HPDE6-E6E7 (cell line): ENCODE results near the gene ABCD1.
"Not testable (repeated sequence)": the region's sequence is repeated elsewhere in the genome, so short reads cannot be mapped to it uniquely, and the experiment has no call there.

Experiments
- DNase-seq: peaks from one replicate; pipeline ENCODE4 v3.0.0; 2011; ENCODE audit warnings: missing footprints; ENCODE audit errors: extremely low spot score

Gene ABCD1

GRCh38 chrX:153734871-153735270, 10.2 kb downstream of the ABCD1 start:
- DNase-seq, result no peak

- DNase-seq, result no peak
These were observed 10.6 kb downstream of the ABCD1 start for GRCh38 chrX:153735274-153735673.

GRCh38 chrX:153736071-153736820, 11.6 kb downstream of the ABCD1 start:
- DNase-seq, result no peak

GRCh38 chrX:153736871-153737441, 12.3 kb downstream of the ABCD1 start:
- no peak for DNase-seq

GRCh38 chrX:153738056-153738605, 13.5 kb downstream of the ABCD1 start:
- no peak for DNase-seq

- peak; percentile 68 for DNase-seq
These were observed 15.3 kb downstream of the ABCD1 start for GRCh38 chrX:153739754-153740486.

- no peak for DNase-seq
These were observed 16.1 kb downstream of the ABCD1 start for GRCh38 chrX:153740631-153741222.

- DNase-seq, result no peak
These were observed 16.8 kb downstream of the ABCD1 start for GRCh38 chrX:153741446-153741845.

- DNase-seq, result not testable (repeated sequence)
These were observed 17.5 kb downstream of the ABCD1 start for GRCh38 chrX:153742111-153742510.

GRCh38 chrX:153742796-153743467, 18.3 kb downstream of the ABCD1 start:
- DNase-seq, result not testable (repeated sequence)

GRCh38 chrX:153743468-153744209, 19.0 kb downstream of the ABCD1 start:
- not testable (repeated sequence) for DNase-seq

GRCh38 chrX:153744210-153745066, 19.8 kb downstream of the ABCD1 start:
- DNase-seq, result no peak

- not testable (repeated sequence) for DNase-seq
These were observed 20.4 kb downstream of the ABCD1 start for GRCh38 chrX:153745067-153745433.

- DNase-seq, result no peak
These were observed 21.7 kb downstream of the ABCD1 start for GRCh38 chrX:153746359-153746758.

GRCh38 chrX:153746991-153747390, 22.3 kb downstream of the ABCD1 start:
- DNase-seq, result not testable (repeated sequence)

- DNase-seq, result not testable (repeated sequence)
These were observed 24.4 kb downstream of the ABCD1 start for GRCh38 chrX:153749017-153749416.

- no peak for DNase-seq
These were observed 25.6 kb downstream of the ABCD1 start for GRCh38 chrX:153750127-153750774.

- DNase-seq, result no peak
These were observed 30.5 kb downstream of the ABCD1 start for GRCh38 chrX:153755136-153755535.

GRCh38 chrX:153761863-153762262, 37.2 kb downstream of the ABCD1 start:
- no peak for DNase-seq
